Right renal cortex interstitium (tissue), 3 donors: ENCODE measurements around the gene SLC51B. TPM values are rescaled to one million over a fixed set of nuclear protein-coding genes. Genes with fewer than 3 reads are reported as not detected.
"Not testable (repeated sequence)": the region's sequence is repeated elsewhere in the genome, so short reads cannot be mapped to it uniquely, and the experiment has no call there.

Experiments
- DNase-seq, 3 donors: peaks; one replicate each; pipeline ENCODE4 v3.0.0-alpha.2; 2013; ENCODE audit warnings: low read depth in 3 of 3, low spot score in 2 of 3
- polyA plus RNA-seq, 3 donors: library from polyadenylated mRNA; unstranded; fragments of 120-200 nt; gene quantifications; one replicate each; pipeline ENCODE4 v1.2.1, GENCODE V29; 2013; ENCODE audit not compliant: insufficient read length in 3 of 3

The SLC51B gene
- polyA plus RNA-seq, 3 donors: 10.1 to 13.2 (median 11.8) TPM

- no peak for DNase-seq
These were observed 37.2 kb downstream of the SLC51B start for GRCh38 chr15:65082303-65082953.

DNA sequence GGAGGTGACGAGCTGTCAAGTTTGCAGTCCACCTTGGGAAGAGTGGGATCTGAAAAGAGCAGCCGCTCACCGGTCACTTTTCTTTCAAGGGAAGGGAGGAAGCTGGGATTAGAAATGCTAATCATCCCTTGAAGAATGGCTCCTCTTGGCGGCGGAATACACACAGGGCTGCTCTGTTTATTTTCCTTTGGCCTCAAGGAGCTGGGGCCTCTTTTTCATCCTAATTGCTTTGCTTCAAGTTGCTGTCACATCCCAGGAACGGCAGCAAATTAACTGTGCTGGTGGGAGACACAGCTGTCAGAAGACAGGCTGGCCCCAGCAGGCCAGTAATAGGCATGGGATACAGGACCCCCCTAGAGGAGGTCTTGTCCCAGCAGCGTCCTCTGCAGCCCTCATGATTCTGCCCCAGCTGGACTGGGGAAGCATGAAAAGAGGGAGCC lies 38.1 kb downstream of the SLC51B start:
- no peak for DNase-seq

- DNase-seq: no peak
These were observed 39.5 kb downstream of the SLC51B start for GRCh38 chr15:65084500-65085206.

- no peak for DNase-seq
These were observed 40.1 kb downstream of the SLC51B start for GRCh38 chr15:65085207-65085753.

GRCh38 chr15:65085990-65086679 lies 40.9 kb downstream of the SLC51B start:
- DNase-seq: no peak

GRCh38 chr15:65086680-65087111 lies 41.5 kb downstream of the SLC51B start:
- no peak for DNase-seq

- DNase-seq: no peak
These were observed 42.2 kb downstream of the SLC51B start for GRCh38 chr15:65087411-65087810.

- DNase-seq: no peak
These were observed 42.9 kb downstream of the SLC51B start for GRCh38 chr15:65087873-65088642.

DNA sequence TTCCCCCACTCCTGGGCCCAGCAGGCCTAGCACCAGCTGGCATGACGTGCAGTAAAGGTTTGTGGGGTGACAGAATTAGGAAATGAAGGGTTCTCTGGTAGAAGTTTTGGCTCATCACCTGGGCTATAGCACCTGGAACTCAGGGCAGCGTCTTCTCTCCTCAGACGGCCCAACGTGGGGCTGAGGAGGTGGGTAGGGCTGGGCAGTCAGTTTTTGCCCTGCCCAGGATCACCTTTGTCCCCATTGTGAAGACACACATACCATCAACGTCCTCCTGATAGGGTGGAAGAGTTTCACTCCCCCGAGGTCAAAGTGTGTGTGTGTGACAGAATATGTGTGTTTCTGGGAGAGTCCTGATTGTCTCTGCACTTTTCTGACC lies 43.4 kb downstream of the SLC51B start:
- no peak for DNase-seq

DNA sequence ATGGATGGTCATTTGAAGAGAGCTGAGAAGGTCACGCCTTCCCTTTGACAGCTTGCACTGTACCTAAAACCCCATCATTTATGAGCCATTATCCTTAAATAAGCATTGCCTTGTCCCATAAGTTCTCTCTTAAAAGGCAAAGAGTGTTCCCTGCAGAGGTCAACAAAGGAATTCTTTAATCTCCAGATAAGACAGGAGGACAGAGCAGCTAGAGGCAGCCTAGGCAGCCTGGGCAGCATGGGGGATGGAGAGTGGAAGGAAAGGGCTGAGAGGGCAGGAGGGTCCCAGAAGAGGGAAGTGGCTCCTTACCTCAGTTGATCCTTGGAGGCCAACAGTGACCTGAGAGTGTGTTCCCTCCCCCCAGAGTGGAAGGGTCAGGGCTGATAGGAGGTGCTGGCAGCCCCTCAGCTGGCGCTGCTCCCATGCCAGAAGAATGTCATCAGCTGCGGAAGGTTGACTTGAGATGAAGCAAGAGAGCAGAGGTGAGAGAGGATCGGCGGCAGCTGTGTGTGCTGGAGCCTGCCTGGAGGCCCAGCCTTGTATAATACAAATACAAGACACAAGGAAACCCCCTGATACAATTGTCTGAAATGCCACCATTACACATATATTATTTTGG lies 44.1 kb downstream of the SLC51B start:
- no peak for DNase-seq

DNA sequence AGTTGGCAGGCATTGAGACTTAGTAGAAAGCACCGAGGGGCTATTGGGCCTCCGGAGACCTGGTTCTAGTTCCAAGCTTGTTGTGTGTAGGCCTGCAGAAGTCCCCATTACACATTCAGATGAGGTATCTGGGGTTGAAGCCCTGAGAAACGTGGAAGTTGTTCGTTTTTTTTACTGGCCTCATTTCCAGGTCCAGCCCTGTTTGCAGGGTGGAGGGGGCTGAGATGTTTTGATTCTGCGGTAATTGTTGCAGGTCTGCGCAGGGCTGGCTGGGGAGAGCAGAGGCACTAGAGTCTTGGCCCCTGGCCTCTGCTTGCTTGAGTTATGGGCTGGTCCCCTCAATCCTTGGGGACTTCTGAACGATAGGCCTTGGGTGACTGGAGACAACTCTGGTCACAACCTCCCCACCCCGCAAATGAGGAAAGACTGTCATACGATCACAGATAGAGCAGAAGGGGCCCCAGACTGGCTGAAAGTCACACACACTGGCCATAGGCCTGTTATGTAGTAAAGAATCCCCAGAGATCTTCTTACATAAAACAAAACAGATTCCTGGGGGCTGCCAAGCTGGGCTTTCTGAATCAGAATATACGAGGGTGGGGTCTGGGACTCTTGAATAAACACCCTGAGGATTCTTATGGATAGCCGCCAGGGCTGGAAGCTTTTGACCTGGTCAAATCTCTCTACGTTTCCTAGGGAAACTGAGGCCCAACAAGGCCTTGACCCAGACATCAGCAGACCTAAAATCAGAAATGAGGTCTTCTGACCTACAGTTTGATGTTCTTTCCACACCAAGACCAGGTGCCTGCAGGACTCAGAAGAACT lies 47.0 kb downstream of the SLC51B start:
- no peak for DNase-seq

GRCh38 chr15:65092911-65093792 lies 48.0 kb downstream of the SLC51B start:
- DNase-seq: no peak

DNA sequence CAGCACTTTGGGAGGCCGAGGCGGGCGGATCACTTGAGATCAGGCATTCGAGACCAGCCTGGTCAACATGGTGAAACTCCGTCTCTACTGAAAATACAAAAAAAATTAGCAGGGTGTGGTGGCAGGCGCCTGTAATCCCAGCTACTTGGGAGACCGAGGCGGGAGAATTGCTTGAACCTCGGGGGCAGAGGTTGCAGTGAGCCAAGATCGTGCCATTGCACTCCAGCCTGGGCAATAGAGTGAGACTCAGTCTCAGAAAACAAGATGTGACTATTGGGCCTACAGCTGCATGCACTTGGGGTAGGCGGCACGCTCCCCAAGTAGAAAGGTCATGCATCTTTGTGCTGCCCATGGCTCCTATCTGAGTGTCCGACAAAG lies 48.6 kb downstream of the SLC51B start:
- DNase-seq: not testable (repeated sequence)

DNA sequence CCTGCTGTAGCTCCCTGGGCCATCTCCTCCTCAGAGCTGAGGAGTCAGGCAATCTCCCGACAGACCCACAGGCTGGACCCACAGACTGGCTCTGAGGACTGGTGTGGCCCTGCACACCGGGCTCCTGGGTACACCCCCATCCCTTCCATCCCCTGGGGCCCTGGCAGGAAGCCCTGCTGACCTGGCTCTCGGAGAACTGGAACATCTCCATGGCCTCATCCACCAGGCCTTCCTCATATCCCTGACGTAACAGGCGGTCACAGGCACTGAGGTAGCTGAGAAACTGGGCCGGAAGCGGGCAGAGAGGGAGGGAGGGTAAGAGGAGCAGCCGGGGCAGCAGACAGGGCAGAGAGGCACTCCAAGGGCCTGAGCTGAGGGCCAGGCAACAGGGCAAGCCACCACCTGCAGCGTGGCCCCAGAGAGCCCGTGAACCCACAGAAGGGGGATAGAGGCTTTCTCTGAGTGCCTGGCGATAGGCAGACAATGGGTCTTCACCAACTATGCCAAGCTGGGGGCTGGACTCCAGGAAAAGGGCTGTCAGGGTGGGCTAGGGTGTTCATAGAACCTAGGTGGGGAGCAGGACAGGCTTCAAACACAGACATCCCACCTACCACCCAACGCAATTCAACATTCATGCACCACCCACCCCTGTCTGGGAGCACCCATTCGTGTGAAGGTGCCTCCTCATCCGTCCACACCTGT lies 49.3 kb downstream of the SLC51B start:
- no peak for DNase-seq

GRCh38 chr15:65095011-65095746 lies 50.0 kb downstream of the SLC51B start:
- no peak for DNase-seq

GRCh38 chr15:65095747-65096104 lies 50.5 kb downstream of the SLC51B start:
- DNase-seq: no peak
